Measurements from ENCODE around the gene DTHD1. TPM values are rescaled to one million over a fixed set of nuclear protein-coding genes. Genes with fewer than 3 reads are reported as not detected.

DTHD1 gene
- total RNA-seq, 2 experiments from 2014 or later: 1.2 to 1.3 TPM

GRCh38 chr4:36324808-36325207, 43.4 kb downstream of the DTHD1 start:
- H3K27ac Mint-ChIP-seq: peak overlapping the region; percentile 74
- no peaks in the 10 kb centered on the region for H3K9me3 Mint-ChIP-seq
- H3K4me1 Mint-ChIP-seq (ENCODE audit: low read depth): peaks cover 69% of the 10 kb centered on the region
- H3K27me3 Mint-ChIP-seq: no peaks in the 10 kb centered on the region
- intact Hi-C loops (cut with micrococcal nuclease): loop anchor here (5.0 kb wide), 1 partner anchor 83 kb away; the partner anchor contains the start of gene ARAP2
- ATAC-seq: no peak
- DNase-seq: no peak
- ChIA-PET POLR2A (interaction anchor here (0.9 to 2.9 kb wide), 4 partner anchors 9 to 81 kb away, joined by 3 to 22 read pairs (median 3); partner anchors contain the start of gene ARAP2), CTCF (interaction anchor here (0.9 to 1.7 kb wide), 6 partner anchors 10 to 81 kb away, joined by 3 to 6 read pairs (median 3); partner anchors contain the start of gene ARAP2)
- no peaks in the 10 kb centered on the region for H3K36me3 Mint-ChIP-seq (ENCODE audit: low read depth)
- no peak overlapping the region for H3K4me3 Mint-ChIP-seq
- TF ChIP-seq CTCF (IDR thresholded peaks at IDR 0.05): no peak

GRCh38 chr4:36325499-36325898, 44.1 kb downstream of the DTHD1 start:
- no peak for DNase-seq
- intact Hi-C loops (cut with micrococcal nuclease): no loop called here
- Mint-ChIP-seq H3K4me3 (peak overlapping the region; percentile 5), H3K27ac (peak overlapping the region; percentile 74), H3K36me3 (ENCODE audit: low read depth) (no peaks in the 10 kb centered on the region), H3K4me1 (ENCODE audit: low read depth) (peaks cover 62% of the 10 kb centered on the region), H3K9me3 (no peaks in the 10 kb centered on the region), H3K27me3 (no peaks in the 10 kb centered on the region)
- TF ChIP-seq CTCF (IDR thresholded peaks at IDR 0.05): no peak
- POLR2A ChIA-PET: interaction anchor here (0.9 to 2.9 kb wide), 4 partner anchors 8 to 82 kb away, joined by 3 to 22 read pairs (median 3); partner anchors contain the start of gene ARAP2
- peak; percentile 51 for ATAC-seq
- CTCF ChIA-PET: interaction anchor here (0.9 to 1.7 kb wide), 7 partner anchors 10 to 81 kb away, joined by 3 to 6 read pairs (median 3); partner anchors contain the start of gene ARAP2

DNA sequence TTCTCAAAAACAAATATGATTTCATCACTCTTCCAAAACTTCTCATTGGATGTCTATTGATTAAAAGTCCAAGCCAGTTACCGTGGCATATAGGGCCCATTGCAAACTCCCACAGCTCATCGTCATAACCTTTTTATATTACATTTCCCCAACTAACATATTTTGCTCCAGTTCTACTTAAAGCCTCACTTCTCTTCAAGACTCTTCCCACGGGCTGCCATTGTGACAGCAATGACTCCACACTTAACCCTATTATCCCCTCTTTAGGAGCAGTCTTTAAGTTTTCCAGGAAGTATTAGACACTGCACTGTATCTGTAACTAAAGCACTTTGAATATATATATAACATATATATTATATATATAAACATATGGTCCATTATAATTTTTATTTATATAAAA, 44.5 kb downstream of the DTHD1 start:
- Mint-ChIP-seq H3K4me3 (peak overlapping the region; percentile 5), H3K36me3 (ENCODE audit: low read depth) (no peaks in the 10 kb centered on the region), H3K27ac (peak overlapping the region; percentile 74), H3K4me1 (ENCODE audit: low read depth) (peaks cover 58% of the 10 kb centered on the region), H3K9me3 (no peaks in the 10 kb centered on the region), H3K27me3 (no peaks in the 10 kb centered on the region)
- intact Hi-C loops (cut with micrococcal nuclease): no loop called here
- no peak for ATAC-seq
- TF ChIP-seq CTCF (IDR thresholded peaks at IDR 0.05): no peak
- ChIA-PET POLR2A (interaction anchor here (1.2 to 2.9 kb wide), 3 partner anchors 8 to 82 kb away, joined by 3 to 22 read pairs (median 3); partner anchors contain the start of gene ARAP2), CTCF (interaction anchor here (0.9 to 1.7 kb wide), 7 partner anchors 9 to 82 kb away, joined by 3 to 6 read pairs (median 3); partner anchors contain the start of gene ARAP2)
- DNase-seq: no peak

DNA sequence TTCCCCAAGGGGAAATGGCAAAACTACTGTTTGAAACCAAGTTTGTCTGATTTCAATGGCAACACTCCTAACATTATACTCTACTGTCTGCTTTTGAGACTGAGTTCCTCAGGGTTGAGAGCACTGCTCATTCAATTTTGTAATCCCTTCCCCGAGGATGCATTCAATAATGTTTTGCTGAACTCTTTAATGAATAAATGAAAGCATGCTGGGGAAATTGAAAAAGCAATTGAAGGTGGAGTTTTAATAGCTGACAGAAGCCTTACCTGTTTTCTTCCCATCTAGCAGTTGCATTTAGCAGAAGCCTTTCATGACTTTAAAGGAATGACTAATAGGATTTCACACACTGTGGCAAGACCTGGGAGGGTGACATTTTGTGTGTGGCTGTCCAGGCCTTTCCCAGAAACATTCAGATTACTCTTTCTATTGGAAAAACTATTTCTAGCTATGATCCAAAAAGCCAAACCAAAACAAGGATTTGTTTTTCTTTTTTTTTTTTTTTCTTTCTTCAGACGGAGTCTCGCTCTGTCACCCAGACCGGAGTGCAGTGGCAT, 45.1 kb downstream of the DTHD1 start:
- TF ChIP-seq CTCF (IDR thresholded peaks at IDR 0.05): no peak
- intact Hi-C loops (cut with micrococcal nuclease): no loop called here
- Mint-ChIP-seq H3K4me1 (ENCODE audit: low read depth) (peaks cover 52% of the 10 kb centered on the region), H3K36me3 (ENCODE audit: low read depth) (no peaks in the 10 kb centered on the region), H3K4me3 (no peak overlapping the region), H3K27me3 (no peaks in the 10 kb centered on the region), H3K27ac (peak overlapping the region; percentile 63), H3K9me3 (no peaks in the 10 kb centered on the region)
- ChIA-PET CTCF (interaction anchor here (1.3 to 1.7 kb wide), 3 partner anchors 36 to 82 kb away, joined by 3 to 6 read pairs (median 3); partner anchors contain the start of gene ARAP2), POLR2A (interaction anchor here (2.9 kb wide), 1 partner anchor 83 kb away, joined by 22 read pairs; the partner anchor contains the start of gene ARAP2)
- DNase-seq (no peak), ATAC-seq (no peak)

GRCh38 chr4:36327400-36327799, 46.0 kb downstream of the DTHD1 start:
- Mint-ChIP-seq H3K9me3 (no peaks in the 10 kb centered on the region), H3K4me3 (no peak overlapping the region), H3K36me3 (ENCODE audit: low read depth) (no peaks in the 10 kb centered on the region), H3K27ac (peak overlapping the region; percentile 38), H3K4me1 (ENCODE audit: low read depth) (peaks cover 46% of the 10 kb centered on the region), H3K27me3 (no peaks in the 10 kb centered on the region)
- CTCF ChIA-PET: interaction anchor here (1.6 kb wide), 1 partner anchor 72 kb away, joined by 3 read pairs; no protein-coding TSS in a partner anchor
- no peak for TF ChIP-seq CTCF (IDR thresholded peaks at IDR 0.05)
- DNase-seq (no peak), ATAC-seq (no peak)
- intact Hi-C loops (cut with micrococcal nuclease): no loop called here
- POLR2A ChIA-PET: interaction anchor here (2.9 kb wide), 1 partner anchor 84 kb away, joined by 22 read pairs; the partner anchor contains the start of gene ARAP2
